Suppressor macrophage treated with lipopolysaccharide for 4 hours (primary cell): ENCODE data around the gene ARL5A.

Experiments used
- DNase-seq: peaks from one replicate; pipeline ENCODE4 v3.0.0-alpha.2; 2020

ARL5A gene

DNA sequence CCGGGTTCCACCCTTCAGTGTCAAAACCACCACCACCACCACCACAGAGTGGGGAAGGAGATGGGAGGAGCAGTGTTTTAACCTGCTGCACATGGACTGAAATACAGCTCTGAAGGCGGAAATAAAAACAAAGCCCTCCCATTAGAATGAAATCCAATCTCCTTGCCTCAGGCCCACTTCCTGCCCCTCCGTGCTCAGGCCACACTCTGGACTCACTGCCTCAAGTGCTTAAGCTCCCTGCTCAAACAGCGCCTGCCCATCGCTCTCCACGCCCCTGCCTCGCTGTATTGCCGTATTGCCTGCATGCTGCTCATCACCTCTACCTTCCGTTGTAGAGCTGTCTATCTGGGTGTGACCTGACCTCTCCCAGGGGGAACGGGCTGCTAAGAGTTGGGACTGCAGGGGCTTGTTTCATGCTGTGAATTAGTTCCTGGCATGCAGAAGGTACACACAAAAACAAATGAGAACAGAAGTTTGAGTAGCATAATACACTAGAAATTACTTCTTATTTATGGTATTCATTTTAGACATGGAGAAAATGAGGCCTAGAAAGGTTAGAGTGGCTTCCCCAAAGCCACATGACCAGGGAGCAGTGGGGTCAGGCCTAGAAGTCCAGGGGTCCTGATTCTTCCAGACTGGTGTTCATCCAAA lies 62.3 kb downstream of the ARL5A start:
- no peak for DNase-seq

DNA sequence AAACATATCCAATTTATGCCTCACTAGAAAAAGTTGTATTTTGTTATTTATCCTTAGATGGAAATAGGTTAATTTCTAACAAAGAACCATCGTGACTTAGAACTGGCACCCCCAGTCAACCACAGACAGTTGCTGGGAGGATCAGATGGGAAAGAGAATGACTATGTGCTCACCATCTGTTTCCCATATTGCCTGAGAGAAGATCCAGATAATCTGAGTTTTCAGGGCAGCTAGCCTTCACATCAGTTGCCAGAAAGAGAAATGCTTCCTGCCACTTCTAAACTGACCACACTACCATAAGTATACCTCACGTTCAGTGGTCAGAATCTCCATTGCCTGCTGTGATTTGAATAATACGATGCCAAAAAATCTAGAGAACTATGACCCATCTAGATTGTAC lies 65.5 kb downstream of the ARL5A start:
- no peak for DNase-seq

DNA sequence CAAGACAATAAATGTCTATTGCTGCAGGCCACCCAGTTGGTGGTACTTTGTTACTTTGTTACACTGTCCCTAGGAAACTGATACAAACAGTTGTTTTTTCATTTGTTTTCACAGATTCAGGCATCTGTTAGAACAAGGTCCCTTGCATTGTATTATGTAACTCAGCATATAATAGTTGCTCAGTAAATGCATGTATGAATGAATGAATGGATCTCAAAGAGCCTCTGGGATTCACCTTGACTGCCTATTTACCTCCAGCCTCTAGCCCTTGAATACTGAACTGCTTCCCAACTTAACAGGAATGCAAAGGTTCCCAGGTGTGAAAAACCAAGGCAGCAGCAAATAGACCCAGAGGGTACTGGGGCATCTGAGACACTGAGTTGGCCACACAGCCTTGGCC lies 66.5 kb downstream of the ARL5A start:
- DNase-seq = no peak

DNA sequence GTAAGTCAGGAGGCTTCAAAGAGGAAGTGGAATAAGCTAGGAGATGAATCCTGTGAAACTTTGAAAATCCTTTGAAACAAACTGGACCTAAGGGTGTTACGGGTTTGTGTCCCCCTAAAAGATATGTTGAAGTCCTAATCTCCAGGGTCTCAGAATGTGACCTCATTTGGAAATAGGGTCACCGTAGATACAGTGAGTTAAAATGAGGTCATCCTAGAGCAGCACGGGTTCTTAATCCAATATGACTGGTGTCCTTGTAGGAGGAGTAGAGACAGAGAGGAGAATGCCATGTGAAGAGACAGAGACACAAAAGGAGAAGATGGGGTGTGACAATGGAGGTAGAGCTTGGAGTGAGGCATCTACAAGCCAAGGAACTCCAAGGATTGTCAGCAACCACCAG lies 67.0 kb downstream of the ARL5A start:
- no peak for DNase-seq

DNA sequence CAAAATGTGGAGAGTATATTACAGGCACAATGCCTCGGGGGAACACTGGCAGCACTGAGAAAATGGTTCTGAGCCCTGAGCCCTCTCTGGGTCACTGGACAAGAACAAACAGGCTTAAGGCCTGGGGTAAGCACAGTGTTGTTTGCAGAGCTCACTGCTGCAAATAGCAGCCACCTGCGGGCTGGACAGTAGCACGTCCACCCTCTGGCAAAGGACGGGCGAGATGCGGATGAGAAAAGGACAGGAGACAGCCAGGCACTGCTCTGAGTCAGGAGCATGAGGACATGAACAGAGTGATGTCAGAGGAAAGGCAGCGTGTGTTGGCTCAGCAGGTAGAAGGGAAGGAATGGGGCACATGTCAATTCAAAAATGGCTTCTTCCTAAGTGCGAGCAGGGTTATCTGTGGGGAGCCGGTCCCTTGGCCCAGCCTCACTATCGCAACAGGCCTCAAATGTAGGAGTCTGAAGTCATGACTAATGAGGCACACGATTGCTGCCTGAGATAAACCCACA lies 68.0 kb downstream of the ARL5A start:
- DNase-seq = no peak

DNA sequence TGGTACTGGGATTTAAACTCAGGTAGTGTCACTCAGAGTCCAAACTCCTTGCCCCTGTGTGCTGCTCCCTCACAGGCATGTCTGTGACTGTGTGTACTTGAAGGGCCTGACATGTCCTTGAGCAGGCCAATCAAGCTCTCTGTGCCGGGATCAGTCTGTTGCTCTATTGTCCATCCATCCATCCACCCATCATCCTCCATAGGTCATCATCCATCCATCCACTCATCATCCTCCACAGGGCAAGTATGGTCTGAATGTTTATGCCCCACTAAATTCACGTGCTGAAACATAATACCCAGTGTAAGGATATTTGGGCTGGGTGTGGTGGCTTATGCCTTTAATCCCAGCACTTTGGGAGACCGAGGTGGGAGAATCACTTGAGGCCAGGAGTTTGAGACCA lies 69.5 kb downstream of the ARL5A start:
- DNase-seq = no peak

DNA sequence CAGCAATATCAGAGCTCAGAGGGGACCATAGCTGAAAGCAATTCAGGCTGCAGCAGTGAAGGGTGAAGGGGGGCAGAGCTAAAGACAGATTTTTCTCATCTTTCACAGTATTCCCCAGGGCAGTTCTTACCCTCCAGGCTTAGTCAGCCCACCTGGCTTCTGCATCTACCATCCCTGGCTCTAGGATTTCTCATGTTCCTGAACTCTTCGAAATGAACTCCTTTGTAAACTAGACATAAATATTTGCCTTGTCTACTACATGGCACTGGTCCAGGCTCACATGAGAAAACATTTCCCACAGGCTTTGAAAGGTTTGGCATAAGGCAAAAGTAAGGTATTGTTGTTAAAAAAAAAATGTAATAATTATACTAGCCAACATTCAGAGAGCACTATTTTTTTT lies 70.4 kb downstream of the ARL5A start:
- no peak for DNase-seq

DNA sequence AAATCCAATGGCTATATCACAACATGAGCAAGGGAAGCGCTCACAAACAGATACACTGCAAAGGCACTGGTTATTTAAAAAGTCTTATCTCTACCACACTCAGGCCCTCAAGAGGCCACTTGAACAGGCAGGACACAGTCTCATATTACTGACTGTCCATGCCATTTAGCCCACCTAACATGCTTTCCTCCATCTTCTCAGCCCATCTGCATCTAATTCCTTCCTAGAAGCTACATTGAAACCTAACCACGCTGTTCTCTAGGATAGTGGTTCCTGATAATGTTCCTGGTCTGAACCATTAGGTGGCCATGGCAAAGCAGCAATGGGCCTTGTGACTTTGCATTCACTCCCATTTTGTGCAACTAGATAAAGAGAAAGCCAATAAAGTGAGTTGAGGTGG lies 71.4 kb downstream of the ARL5A start:
- DNase-seq = no peak

DNA sequence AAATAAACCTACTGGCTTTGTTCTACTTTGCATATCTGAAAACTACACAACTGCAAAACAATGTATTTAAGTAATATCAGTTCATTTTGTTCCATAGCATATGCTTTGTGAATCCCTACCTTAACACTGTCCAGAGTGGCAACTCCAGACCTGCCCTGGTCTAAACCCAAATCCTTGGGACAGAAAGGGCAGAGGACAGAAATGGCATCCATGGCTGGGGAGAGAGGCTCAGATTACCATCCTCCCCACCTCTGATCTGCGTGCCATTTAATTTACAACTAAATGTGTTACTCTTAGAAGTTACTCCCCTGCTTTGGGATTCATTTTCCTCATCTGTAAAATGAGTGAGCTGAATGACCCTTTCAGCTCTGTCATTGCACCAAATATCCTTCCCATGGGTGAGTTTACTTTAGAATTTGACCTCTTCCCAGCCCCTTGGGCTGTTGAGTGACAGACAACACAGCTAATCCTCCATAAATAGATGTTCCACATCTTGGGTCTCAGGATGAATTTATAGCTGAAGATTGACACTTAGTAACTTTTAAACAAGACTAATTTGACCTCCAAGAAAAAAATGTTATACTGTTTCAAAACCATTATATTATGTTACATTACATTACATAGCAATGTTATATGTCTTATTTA lies 73.8 kb downstream of the ARL5A start:
- DNase-seq = no peak

DNA sequence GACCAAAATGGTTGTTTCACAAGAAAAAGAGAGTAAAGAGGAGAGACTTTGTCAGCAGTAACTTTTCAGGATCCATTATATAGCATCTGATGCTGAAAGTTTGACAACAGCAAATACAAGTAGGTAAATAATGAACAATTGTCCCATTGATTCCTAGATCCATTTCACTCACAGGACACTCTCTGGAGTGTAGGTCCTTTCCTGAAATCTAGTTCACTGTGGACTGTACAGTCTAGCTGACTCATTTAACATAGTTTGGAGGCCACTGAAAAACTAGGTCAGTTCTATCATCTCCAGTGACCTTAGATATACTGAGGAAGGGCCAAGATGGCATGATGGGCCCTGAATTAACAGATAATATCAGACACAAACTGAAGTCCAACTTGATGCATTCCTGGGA lies 74.7 kb downstream of the ARL5A start:
- DNase-seq = no peak
